ENCODE data around the gene BRWD1. TPM values are rescaled to one million over a fixed set of nuclear protein-coding genes. Genes with fewer than 3 reads are reported as not detected.

Gene BRWD1
- polyA plus RNA-seq, 3 donors = 12.1 to 16.8 (median 12.7) TPM

DNA sequence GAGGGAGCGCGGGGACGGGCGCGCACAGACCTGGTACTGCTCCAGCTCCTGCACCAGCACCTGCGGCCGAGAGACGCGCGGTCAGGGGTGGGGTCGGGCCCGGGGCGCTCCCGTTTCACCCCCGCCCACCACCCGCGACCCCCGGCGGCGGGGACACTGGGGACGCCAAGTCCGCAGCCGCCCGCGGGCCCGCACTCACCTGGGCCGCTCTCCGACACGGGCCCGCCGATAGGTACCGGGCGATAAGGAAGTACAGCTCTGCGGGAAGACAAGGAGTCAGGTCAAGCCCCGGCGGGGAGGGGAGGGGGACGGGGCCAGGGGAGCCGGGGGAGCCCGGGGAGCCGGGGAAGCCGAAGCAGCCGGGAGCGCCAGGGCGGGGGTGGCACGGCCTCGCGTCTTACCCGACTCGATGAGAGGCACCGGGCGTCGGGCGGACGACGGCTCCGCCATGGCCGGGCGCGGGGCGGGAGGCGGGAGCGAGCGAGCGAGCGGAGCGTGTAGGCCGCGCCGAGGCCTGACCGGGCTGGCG lies 326 bp downstream of the BRWD1 start:
- H3K36me3 Mint-ChIP-seq = peaks cover 7 to 34% of the 10 kb centered on the region in 2 donors
- TF ChIP-seq CTCF (IDR thresholded peaks at IDR 0.05) = no peak
- Histone ChIP-seq H3K36me3 (replicated peaks in 1 of 2; ENCODE audit: control insufficient read depth in 1 of 2, insufficient read depth in 2 of 2, low read length in 2 of 2) (peaks cover 13 to 17% of the 10 kb centered on the region in 2 donors), H3K27me3 (ENCODE audit: control insufficient read depth in 2 of 2, insufficient read depth in 2 of 2, low read length in 2 of 2) (no peaks in the 10 kb centered on the region), H3K27ac (ENCODE audit: low read depth in 1 of 2, low read length in 2 of 2) (peak overlapping the region; percentile 74 to 95), H2AFZ (ENCODE audit: insufficient read depth, low read depth, low read length, poor library complexity, severe bottlenecking) (peak overlapping the region; percentile 93), H3K9ac (ENCODE audit: insufficient read depth, low read length, poor library complexity, severe bottlenecking) (peak overlapping the region; percentile 97), H4K20me1 (ENCODE audit: insufficient read depth, low read length) (peaks cover 41% of the 10 kb centered on the region), H3K4me1 (ENCODE audit: control insufficient read depth in 1 of 2, insufficient read depth in 2 of 2, low read length in 2 of 2) (peaks cover 21 to 39% of the 10 kb centered on the region in 2 donors), H3K9me3 (replicated peaks in 1 of 2; ENCODE audit: control insufficient read depth in 1 of 2, insufficient read depth in 1 of 2, low read length in 2 of 2) (no peaks in the 10 kb centered on the region), H3K4me2 (replicated peaks; ENCODE audit: extremely low read depth, low read length, poor library complexity, severe bottlenecking) (peak overlapping the region; percentile 83), H3K4me3 (replicated peaks in 1 of 3; ENCODE audit: low read depth in 2 of 3, low read length in 3 of 3) (peak overlapping the region; percentile 64 to 82 (median 76)), H3K79me2 (ENCODE audit: insufficient read depth, low read length) (peaks cover 58% of the 10 kb centered on the region)
- under 1% methylated on average over 70 of the region's 71 CpGs for WGBS (ENCODE audit: insufficient coverage)
- H3K9me3 Mint-ChIP-seq = no peaks in the 10 kb centered on the region
- H3K27me3 Mint-ChIP-seq (ENCODE audit: low read depth in 3 of 3) = peaks cover 0 to 2% (median 0%) of the 10 kb centered on the region in 3 donors
- DNase-seq = no peak
- H3K4me1 Mint-ChIP-seq = peaks cover 29% of the 10 kb centered on the region
- peak overlapping the region in 5 of 7 donors; percentile 54 to 98 (median 97) for H3K27ac Mint-ChIP-seq
- H3K4me3 Mint-ChIP-seq = peak overlapping the region; percentile 94 to 97
- intact Hi-C loops (cut with micrococcal nuclease) = loop anchor here (2.0 to 10.0 kb wide), 5 partner anchors 34 to 134 kb away; partner anchors contain the start of genes HMGN1 (in 2 of the 2) and LCA5L (in 2 of the 2)

GRCh38 chr21:39312112-39313041 lies 1.1 kb downstream of the BRWD1 start:
- intact Hi-C loops (cut with micrococcal nuclease) = loop anchor here (2.0 to 10.0 kb wide), 5 partner anchors 35 to 135 kb away; partner anchors contain the start of genes HMGN1 (in 2 of the 2) and LCA5L (in 2 of the 2)
- H3K27me3 Mint-ChIP-seq (ENCODE audit: low read depth in 3 of 3) = no peaks in the 10 kb centered on the region
- peak overlapping the region; percentile 86 to 94 for H3K4me3 Mint-ChIP-seq
- H3K27ac ChIP-seq (ENCODE audit: low read depth in 1 of 2, low read length in 2 of 2) = peak overlapping the region in 1 of 2 donors; percentile 95
- H3K36me3 Mint-ChIP-seq = peaks cover 8 to 39% of the 10 kb centered on the region in 2 donors
- H3K27me3 ChIP-seq (ENCODE audit: control insufficient read depth in 2 of 2, insufficient read depth in 2 of 2, low read length in 2 of 2) = no peaks in the 10 kb centered on the region
- H3K9ac ChIP-seq (ENCODE audit: insufficient read depth, low read length, poor library complexity, severe bottlenecking) = peak overlapping the region; percentile 97
- H4K20me1 ChIP-seq (ENCODE audit: insufficient read depth, low read length) = peaks cover 48% of the 10 kb centered on the region
- no peaks in the 10 kb centered on the region for H3K9me3 ChIP-seq (replicated peaks in 1 of 2; ENCODE audit: control insufficient read depth in 1 of 2, insufficient read depth in 1 of 2, low read length in 2 of 2)
- H3K4me1 Mint-ChIP-seq = peaks cover 22% of the 10 kb centered on the region
- H2AFZ ChIP-seq (ENCODE audit: insufficient read depth, low read depth, low read length, poor library complexity, severe bottlenecking) = peak overlapping the region; percentile 71
- 2% methylated on average over 48 of the region's 65 CpGs for WGBS (ENCODE audit: insufficient coverage)
- DNase-seq = peak; percentile 84 to 90 (median 85)
- peak overlapping the region; percentile 83 for H3K4me2 ChIP-seq (replicated peaks; ENCODE audit: extremely low read depth, low read length, poor library complexity, severe bottlenecking)
- peaks cover 14 to 32% of the 10 kb centered on the region in 2 donors for H3K4me1 ChIP-seq (ENCODE audit: control insufficient read depth in 1 of 2, insufficient read depth in 2 of 2, low read length in 2 of 2)
- peaks cover 20 to 24% of the 10 kb centered on the region in 2 donors for H3K36me3 ChIP-seq (replicated peaks in 1 of 2; ENCODE audit: control insufficient read depth in 1 of 2, insufficient read depth in 2 of 2, low read length in 2 of 2)
- peak overlapping the region; percentile 76 to 91 (median 85) for H3K27ac Mint-ChIP-seq
- no peaks in the 10 kb centered on the region for H3K9me3 Mint-ChIP-seq
- no peak for TF ChIP-seq CTCF (IDR thresholded peaks at IDR 0.05)
- H3K4me3 ChIP-seq (replicated peaks in 1 of 3; ENCODE audit: low read depth in 2 of 3, low read length in 3 of 3) = peak overlapping the region; percentile 64 to 82 (median 76)
- H3K79me2 ChIP-seq (ENCODE audit: insufficient read depth, low read length) = peaks cover 66% of the 10 kb centered on the region

Measured in CD14-positive monocyte (primary cell).